Measurements from ENCODE around the gene NFKBIZ.

- TF ChIP-seq, protein P1, sequence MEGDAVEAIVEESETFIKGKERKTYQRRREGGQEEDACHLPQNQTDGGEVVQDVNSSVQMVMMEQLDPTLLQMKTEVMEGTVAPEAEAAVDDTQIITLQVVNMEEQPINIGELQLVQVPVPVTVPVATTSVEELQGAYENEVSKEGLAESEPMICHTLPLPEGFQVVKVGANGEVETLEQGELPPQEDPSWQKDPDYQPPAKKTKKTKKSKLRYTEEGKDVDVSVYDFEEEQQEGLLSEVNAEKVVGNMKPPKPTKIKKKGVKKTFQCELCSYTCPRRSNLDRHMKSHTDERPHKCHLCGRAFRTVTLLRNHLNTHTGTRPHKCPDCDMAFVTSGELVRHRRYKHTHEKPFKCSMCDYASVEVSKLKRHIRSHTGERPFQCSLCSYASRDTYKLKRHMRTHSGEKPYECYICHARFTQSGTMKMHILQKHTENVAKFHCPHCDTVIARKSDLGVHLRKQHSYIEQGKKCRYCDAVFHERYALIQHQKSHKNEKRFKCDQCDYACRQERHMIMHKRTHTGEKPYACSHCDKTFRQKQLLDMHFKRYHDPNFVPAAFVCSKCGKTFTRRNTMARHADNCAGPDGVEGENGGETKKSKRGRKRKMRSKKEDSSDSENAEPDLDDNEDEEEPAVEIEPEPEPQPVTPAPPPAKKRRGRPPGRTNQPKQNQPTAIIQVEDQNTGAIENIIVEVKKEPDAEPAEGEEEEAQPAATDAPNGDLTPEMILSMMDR (IDR thresholded peaks at IDR 0.05; ENCODE audit: insufficient read depth, low read length): no peak
- TF ChIP-seq, protein P2, sequence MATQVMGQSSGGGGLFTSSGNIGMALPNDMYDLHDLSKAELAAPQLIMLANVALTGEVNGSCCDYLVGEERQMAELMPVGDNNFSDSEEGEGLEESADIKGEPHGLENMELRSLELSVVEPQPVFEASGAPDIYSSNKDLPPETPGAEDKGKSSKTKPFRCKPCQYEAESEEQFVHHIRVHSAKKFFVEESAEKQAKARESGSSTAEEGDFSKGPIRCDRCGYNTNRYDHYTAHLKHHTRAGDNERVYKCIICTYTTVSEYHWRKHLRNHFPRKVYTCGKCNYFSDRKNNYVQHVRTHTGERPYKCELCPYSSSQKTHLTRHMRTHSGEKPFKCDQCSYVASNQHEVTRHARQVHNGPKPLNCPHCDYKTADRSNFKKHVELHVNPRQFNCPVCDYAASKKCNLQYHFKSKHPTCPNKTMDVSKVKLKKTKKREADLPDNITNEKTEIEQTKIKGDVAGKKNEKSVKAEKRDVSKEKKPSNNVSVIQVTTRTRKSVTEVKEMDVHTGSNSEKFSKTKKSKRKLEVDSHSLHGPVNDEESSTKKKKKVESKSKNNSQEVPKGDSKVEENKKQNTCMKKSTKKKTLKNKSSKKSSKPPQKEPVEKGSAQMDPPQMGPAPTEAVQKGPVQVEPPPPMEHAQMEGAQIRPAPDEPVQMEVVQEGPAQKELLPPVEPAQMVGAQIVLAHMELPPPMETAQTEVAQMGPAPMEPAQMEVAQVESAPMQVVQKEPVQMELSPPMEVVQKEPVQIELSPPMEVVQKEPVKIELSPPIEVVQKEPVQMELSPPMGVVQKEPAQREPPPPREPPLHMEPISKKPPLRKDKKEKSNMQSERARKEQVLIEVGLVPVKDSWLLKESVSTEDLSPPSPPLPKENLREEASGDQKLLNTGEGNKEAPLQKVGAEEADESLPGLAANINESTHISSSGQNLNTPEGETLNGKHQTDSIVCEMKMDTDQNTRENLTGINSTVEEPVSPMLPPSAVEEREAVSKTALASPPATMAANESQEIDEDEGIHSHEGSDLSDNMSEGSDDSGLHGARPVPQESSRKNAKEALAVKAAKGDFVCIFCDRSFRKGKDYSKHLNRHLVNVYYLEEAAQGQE (IDR thresholded peaks at IDR 0.05; ENCODE audit: insufficient replicate concordance, low read depth): no peak
- TF ChIP-seq GABPA (IDR thresholded peaks at IDR 0.05; ENCODE audit: low read depth): no peak
- no peak for TF ChIP-seq POLR2AphosphoS5 (IDR thresholded peaks at IDR 0.05; ENCODE audit: low read depth)
Observed at GRCh38 chr3:101845425-101845824, 3.9 kb upstream of the NFKBIZ start.
